GM18511 (cell line): ENCODE results near the gene MRPS9.

Experiments used
- ATAC-seq: cut with Tn5 transposase; IDR thresholded peaks from one replicate; pipeline ENCODE4 v1.9.1; 2021; ENCODE audit warnings: mild to moderate bottlenecking, moderate library complexity; ENCODE audit not compliant: unreplicated experiment

MRPS9 gene

DNA sequence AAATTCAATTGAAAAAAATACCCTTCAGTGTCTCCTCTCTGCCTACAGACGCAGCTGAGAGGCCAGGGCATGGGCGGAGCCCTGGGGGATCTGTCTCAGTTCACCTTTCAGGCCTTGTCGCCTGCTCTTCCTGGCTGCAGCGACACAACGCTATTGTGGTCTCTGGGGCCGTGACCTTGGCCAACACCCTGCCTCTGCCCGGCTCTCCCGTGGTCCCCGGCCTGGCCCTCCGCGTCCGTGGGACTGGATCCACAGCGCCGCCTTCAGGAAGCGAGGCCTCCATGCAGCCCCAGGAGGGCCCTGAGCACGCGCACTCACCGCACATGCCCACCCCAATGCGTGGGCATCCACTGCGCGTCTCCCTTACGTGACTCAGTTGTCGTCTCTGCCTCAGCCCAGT, 81.1 kb downstream of the MRPS9 start:
- no peak for ATAC-seq

DNA sequence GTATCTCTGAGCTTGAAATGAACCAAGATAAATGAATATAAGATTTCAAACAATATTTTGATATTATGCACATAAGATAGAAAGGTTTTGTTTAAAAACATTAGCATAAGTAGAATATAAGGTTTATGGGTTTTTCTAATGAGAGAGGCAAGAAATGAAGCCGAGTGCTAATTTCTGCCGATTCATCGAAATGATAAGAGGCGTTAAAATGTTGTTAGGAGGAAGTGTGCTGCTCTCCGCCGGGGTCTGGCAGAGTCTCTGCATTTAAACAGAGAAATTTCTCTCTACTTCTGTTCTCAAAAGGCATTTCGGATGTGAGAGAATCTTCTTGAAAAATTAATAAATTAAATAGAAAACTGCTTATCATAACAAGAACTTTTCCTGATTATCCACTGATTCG, 83.6 kb downstream of the MRPS9 start:
- ATAC-seq = no peak

DNA sequence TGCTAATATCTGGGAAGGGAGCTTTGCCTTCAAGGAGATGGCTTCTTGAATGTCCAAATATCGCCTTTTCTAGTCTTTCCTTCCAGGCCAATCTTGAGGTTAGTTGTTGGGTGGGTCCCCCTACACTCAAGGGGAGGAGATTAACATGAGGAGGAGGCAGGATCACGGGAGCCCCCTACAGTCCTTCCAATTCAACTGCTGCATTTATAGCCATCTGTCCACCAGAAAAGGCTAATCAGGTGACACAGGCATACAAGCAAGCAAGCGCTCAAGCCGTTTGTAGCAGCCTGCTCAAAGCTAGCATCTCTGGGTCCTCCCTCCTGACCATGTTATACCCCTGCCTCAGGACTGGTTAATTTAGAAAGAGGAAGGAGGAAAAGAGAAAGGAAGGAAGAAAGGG, 87.6 kb downstream of the MRPS9 start:
- no peak for ATAC-seq

DNA sequence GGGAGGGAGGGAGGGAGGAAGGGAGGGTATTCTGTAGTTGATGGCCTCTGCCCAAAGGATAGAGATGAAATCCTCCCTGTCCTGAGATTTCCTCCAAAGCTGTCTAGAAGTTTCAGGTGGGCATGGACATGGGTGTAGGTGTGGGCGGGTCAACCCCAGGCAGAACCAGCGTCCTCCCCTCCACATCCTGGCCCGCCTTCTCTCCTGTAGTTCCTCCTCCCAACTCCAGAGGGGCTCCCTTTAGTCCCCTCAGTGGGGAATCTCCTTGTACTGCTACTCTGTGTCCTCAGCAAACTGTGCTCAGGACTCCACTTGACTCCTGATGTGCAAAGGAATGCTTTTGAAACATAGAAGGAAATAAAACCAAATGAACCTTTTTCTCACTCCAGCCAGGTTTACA, 88.1 kb downstream of the MRPS9 start:
- no peak for ATAC-seq

DNA sequence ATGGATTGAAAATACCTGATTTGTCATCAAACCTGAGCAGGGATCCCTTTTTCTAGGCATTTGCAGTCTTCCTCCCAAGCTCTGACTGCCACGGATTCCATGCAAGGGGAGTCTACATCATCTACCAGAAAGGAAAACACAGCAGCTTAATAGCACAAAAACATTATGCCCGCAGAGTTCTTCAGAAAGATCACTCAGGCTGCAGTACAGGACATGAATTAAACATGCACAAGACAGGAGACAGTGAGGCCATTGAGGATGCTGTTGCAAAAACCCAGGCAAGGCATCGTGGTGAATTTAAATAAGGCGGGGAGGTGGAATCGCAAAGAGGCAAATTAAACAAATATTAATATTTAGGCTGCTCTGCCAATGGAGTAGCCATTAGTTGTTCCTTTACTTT, 88.5 kb downstream of the MRPS9 start:
- ATAC-seq = no peak

DNA sequence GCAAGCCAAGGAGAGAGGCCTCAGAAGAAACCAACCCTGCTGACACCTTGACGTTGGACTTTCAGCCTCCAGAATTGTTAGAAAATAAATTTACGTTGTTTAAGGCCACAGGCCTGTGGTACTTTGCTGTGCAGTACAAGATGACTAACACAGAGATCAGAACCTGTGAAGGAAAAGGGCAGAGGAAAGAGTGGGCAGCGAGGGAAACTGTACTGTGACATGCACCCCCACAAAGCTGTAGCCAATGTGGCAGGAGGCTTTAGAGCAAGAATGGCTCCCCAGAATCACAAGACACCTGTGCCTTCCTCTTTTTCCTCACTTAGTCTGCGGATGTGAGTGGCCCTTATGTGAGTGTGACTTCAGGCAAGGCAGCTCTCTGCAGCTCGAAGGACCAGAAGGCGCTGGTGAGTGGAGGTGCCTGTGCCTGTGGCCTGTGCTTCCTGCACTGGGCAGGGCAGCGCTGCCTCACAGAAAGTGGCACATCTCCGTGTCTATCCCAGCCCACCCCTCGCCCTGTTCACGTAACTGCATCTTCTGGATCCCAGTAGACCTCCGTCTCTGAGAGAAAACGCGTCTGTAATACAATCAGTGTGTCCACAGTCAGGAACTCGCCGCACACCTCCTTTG, 89.5 kb downstream of the MRPS9 start:
- no peak for ATAC-seq

DNA sequence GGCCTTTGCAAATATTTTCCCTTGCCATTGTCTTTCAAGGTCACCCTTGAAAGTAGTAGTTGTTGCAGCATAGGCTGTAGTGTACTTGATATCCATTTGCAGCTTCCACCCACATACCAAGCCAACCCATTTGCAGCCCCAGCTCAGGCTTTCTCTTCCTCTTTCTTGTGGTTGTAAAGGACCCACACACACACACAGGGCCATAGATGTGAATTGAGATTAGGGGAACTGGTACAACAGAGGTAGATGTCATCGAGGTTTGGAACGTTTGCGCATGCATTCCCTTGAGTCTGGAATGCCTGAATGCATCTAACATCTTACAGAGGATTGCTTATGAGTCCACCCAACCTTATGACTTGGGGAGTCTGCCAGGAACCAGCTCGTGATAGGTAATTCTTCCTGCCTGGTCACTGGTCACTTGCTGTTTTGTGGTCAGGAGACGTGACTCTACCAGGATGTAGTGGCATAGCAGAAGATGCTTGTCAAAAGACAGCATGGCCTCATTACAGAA, 91.9 kb downstream of the MRPS9 start:
- peak; percentile 98 for ATAC-seq

DNA sequence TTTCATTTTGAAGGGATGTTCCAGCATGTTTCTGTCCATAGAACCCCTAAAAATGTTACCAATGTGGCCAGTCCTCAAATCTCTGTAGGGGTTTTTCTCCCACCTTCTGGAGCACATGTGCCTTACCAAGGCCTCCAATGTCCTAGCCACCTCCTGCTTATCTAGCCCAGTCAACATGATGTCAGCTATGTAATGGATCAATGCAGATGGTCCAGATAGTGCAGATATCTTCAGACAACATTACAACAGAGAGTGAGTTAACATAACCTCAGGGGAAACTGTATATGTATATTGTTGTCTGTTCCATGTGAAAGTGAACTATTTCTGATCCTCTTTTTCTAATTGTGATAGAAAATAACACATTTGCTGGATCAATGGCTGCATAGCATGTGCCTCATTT, 92.7 kb downstream of the MRPS9 start:
- ATAC-seq = no peak

DNA sequence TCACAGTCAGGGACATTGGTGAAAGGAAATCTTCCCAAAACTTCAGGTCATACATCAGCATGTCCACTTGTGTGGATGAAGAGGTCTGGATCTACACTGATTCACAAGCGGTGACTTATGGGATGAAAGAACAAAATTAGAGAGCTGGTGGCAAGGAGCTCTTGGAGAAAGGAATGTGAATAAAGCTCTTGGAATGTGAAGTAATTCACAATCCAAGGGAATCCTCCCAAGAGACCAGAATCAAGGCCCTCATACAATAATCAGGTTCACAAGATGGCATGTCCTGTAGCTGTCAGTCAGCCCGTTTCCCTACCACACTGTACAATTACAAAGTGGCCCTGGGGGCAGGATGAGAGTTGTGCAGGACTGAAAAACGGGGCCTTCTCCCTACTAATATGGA, 96.2 kb downstream of the MRPS9 start:
- no peak for ATAC-seq

DNA sequence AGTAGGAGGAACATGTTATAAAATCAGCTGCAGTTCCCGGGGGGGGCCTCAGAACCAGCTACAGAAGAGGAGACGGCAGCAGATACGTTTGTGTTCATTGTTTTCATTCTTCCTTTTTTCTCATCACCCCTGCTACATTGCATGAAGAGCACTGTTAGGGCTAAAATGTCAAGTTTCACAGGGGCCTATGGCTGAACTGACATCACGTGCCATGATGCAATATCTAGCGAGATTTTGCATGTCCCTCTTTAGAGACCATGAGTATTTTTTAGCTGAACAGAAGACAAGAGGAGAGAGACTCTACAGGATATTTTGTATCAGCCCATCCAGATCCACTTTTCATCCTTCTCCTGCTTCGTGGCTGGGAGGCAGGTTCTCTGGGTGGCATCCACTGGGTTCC, 97.6 kb downstream of the MRPS9 start:
- no peak for ATAC-seq

DNA sequence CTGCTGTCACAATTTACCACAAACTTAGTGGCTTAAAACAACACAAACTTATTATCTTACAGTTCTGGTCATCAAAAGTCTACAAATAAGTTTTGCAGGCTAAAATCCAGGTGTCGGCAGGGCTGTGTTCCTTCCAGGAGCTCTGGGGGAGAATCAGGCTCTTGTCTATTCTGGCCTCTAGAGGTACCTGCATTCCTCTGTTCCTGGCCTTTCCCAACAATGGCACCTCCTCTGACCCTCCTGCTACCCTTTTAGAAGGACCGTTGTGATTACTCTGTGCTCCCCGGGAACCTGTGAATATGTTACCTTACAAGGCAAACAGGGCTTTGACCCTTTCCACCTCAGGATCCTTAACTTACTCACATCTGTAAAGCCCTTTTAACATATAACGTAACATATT, 98.5 kb downstream of the MRPS9 start:
- no peak for ATAC-seq

DNA sequence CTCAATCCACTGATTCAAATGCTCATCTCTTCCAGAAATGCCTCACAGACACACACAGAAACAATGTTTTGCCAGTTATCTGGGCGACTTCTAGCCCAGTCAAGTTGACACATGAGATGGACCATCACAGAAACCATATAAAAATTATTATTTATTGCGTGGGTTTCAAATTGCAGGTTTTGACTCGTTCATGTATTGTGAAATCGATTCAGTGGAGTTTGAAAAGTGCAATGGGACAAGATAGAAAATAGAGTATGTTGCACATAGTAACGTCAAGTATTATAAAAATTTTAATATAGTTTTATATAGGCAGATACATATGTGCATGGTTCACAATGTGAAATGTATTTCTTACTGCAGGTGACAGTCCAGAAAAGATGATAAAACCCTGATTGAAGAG, 100.8 kb downstream of the MRPS9 start:
- no peak for ATAC-seq

DNA sequence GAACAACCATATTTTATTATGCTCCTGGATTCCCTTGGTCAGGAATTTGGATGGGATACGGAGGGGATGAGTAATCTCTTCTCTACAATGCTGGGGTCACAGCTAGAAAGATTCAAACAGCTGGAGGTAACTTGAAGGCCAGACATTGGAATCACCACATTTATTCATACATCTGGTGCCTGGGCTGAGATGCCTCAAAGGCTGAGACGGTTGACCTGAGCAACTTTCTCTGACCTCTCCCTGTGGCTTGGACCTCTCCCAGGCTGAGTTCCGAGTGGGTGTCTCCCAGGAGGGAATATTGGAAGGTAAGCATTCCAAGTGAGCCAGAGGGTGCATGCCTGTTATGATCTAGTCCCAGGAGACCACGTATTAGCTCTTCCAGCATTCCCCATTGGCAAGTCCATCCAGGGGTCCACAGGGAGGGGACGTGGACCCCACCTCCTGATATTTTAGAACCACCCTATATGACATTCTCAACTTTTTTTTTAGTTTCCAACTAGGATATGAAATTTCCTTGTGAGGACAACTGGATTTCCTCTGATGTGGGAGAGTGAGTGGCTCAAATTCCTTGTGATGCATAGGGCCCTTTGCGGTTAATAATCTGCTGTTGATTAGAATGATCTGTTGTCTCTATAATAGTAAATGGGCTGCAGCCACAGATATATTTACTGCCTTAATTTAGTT, 101.8 kb downstream of the MRPS9 start:
- no peak for ATAC-seq

DNA sequence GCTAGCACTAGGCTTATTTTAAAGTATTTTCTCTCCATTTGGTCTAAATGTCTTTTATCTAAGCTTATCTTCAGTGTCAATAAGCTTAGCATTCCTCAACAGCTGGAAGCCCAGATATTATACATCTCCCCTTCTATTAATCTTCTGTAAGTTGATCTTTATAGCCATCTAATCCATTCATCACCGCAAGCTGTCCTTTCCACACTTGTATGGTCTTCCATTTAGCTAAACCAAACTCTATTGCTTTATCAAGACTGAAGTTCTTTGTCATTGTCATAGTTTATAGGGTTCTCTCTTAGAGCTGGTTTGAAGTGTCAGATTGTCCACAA, 102.3 kb downstream of the MRPS9 start:
- no peak for ATAC-seq

DNA sequence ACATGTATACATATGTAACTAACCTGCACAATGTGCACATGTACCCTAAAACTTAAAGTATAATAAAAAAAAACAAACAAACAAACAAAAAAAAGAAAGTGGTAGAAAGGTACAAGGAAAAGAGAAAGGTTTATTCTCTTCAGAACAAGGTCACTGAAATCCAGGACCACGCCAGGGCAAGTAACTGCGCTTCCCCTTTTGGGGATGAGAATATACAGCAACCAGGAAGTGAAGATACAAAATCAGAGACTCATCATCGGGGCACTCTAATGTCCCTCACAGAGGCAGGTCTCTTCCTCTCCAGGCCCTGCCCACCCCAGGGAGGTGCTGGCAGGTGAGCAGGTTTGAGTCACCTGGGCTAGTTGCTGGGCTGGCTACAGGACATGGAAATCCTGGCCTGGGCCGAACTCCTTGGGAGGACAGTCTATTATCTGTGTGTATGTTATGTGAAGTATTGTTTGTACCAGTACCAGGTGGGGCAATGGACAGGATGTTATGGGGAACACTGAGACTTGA, 103.3 kb downstream of the MRPS9 start:
- ATAC-seq = no peak

DNA sequence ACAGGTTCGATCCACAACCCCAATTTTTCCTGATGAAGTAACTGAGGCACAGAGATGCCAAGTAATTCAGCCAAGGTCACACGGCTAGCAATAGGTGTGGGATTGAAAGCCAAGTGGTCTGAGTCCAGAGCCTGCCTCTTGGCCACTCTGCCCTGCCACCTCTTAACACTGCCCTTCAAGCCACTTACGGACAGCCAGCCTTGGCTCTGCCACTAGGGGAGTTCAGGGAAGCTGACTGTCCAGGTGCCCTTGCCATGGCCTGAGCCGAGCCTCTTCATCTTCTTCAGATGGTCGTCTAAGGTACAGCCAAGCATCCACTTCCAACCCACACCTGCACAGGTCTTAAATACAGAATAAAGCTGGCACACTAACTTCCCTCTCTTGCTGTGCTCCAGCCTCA, 104.4 kb downstream of the MRPS9 start:
- no peak for ATAC-seq

DNA sequence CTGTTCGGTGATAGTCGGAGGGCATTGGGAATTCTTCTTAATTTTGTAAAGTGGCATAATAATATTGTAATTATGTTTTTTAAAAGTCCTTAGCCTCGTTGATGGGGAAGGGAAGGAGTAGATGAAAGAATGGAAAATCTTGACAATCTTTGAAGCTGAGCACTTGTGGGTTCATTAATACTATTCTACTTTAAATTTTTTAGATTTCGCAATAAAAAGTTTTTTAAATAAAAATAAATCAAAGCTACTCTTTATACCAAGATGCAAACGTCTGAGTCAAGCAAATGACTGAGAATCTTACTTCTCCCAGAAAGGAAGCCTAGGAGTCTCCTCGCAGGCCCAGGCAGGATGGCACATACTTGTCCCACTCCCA, 105.2 kb downstream of the MRPS9 start:
- no peak for ATAC-seq

DNA sequence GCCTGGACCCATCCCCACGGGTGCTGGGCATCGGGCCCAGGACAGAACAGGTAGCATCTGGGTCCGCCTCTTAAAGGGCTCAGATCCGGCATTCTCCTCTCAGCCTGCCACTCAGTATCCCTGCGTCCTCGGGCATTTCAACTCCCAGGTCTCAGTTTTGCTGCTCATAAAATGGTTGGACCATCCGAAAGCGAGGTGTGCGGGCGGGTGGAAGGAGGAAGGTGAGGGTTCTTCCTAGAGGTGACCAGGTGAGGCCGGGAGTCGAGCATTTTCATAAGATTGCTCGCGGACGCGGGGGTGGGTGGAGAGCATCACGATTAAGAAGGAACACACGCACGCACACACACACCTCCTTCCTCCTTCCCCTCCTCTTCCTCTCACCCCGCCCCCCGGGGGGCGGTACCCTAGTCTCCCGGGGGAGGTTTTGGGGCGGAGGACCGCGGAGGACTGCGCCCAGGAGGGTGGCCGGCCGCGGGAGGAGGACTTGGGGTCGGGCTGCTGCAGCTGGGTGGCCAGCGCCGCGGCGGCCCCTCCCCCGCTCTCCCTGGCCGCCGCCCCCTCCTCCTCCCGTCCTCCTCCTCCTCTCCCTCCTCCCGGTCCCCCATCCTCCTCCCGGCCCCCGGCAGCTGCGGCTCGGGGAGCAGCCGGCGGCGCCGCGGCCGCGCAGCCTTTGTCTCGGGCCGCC, 105.7 kb downstream of the MRPS9 start:
- ATAC-seq = peak; percentile 41

DNA sequence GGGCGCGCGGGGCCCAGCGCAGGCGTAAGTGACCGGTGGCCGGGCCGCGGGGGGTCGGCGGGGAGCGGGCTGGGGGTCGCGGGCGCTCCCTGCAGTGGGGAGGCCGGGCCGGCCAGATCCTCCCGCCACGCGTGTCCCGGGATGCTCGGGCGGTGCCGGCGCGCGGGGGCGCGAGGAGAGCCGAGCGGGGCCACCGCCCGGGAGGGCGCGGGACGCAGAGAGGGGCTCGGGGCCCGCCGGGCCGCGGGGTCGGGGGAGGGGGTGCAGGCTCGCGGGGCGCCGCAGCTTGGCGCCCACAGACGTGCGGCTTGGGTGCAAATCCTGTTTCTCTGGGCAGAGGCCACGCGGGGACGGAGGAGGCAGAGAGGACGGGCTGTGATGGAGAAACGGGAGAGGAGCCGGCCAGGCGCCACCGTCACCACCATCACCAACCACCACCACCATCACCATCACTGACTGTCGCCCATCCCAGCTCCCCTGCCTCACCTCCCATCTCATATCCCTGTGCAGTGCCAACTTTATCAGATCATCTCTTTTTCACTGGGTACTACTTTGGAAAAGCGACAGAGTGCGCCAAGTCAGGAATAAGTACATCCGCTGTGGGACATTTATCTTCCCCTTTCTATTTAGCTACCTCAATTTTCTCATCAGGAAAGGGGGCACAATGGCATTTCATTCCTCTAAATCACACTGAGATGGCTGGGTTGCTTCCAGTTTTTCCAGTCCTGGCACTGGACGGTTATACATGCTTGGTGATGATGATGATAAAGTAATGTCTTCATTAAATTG, 106.5 kb downstream of the MRPS9 start:
- ATAC-seq = peak; percentile 7

DNA sequence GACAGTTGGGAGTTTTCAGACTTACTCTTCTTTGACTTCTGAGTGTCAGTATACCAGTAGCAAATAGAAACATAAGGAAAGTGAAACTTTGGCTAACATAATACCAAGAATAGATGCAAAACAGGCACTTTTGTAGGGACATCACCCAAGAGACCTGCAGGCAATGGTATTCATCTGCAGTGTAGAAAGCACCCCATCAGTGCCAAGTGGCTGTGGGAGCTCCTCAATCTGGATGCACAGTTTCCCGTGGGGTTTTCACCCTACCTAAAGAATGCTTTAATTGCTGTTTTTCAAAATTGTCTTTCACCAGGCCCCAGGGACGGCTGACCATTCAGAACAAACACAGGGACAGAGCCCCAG, 107.1 kb downstream of the MRPS9 start:
- peak; percentile 48 for ATAC-seq

DNA sequence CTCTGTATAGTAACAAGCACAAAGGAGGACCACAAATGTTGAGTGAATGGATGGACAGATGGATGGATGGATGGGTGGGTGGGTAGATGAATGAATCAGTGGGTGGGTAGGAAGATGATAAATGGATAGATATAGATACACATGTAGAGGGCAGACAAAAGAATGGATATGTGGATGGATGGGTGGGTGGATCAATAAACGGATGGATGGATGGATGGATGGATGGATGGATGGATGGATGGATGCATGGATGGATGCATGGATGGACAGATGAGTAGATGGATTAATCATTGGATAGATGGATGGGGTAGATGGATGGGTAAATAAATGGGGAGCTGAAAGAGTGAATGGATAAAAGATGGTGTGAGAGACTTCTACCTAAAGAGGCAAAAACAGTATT, 111.4 kb downstream of the MRPS9 start:
- no peak for ATAC-seq
